ENCODE measurements around the gene CLDN2. TPM values are rescaled to one million over a fixed set of nuclear protein-coding genes. Genes with fewer than 3 reads are reported as not detected.
A peak's percentile ranks its signal among the peaks of the same experiment; 100 is the strongest.
"Not testable (repeated sequence)": the region's sequence is repeated elsewhere in the genome, so short reads cannot be mapped to it uniquely, and the experiment has no call there.

CLDN2 gene
- under 1 TPM in 2 of 4 donors, not detected in 2; 0.29 to 0.34 TPM for total RNA-seq

DNA sequence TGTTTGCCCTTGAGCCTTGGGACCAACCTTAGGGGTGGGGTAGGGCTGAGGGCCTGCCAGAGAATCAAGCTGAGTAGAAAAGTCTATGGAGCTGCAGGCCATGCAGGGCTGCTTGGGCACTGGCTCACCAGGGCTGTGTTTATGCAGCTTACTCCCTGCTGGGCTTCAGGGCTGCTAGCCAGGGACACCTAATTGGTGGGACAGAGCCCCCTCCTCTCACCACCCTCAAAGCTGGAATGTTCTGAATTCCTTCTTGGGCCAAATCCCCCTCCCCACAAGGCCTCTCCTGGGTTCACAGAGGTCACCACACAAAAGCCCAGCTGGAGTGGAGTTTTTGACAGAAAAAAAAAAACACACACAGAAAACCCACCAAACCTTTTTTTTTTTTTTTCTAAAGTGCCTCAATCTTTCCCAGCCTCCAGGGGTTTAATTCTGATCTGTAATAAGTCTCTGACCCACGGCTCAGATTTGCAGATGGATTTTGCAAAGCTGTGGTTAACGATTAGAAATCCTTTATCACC is at the start of gene CLDN2:
TSS of gene CLDN2 (plus strand) at position 471 of the 521 bp plus-strand sequence. CDS start 7,827 bp downstream, outside the sequence.
- Histone ChIP-seq H3K36me3 (no peaks in the 10 kb centered on the region), H3K27ac (peak within 1 kb of the TSS; percentile 58 to 70 (median 59)), H3K27me3 (no peaks in the 10 kb centered on the region), H3K9me3 (no peaks in the 10 kb centered on the region), H3K4me3 (replicated peaks in 1 of 3) (no peak within 1 kb of the TSS), H3K4me1 (peaks cover 4 to 10% of the 10 kb centered on the region in 2 donors)
- TF ChIP-seq, protein P1, sequence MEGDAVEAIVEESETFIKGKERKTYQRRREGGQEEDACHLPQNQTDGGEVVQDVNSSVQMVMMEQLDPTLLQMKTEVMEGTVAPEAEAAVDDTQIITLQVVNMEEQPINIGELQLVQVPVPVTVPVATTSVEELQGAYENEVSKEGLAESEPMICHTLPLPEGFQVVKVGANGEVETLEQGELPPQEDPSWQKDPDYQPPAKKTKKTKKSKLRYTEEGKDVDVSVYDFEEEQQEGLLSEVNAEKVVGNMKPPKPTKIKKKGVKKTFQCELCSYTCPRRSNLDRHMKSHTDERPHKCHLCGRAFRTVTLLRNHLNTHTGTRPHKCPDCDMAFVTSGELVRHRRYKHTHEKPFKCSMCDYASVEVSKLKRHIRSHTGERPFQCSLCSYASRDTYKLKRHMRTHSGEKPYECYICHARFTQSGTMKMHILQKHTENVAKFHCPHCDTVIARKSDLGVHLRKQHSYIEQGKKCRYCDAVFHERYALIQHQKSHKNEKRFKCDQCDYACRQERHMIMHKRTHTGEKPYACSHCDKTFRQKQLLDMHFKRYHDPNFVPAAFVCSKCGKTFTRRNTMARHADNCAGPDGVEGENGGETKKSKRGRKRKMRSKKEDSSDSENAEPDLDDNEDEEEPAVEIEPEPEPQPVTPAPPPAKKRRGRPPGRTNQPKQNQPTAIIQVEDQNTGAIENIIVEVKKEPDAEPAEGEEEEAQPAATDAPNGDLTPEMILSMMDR (IDR thresholded peaks at IDR 0.05), result no peak
- no peak for TF ChIP-seq POLR2A (IDR thresholded peaks at IDR 0.05)
- WGBS, 2 donors, result 11 to 15% methylated on average over 2 of the region's 2 CpGs
- intact Hi-C loops (cut with DNase I), result no loop called here
- peak; percentile 51 to 70 for DNase-seq

- H3K4me1 ChIP-seq; DNase-seq; H3K4me3 ChIP-seq (replicated peaks in 1 of 3); H3K9me3 ChIP-seq; H3K27ac ChIP-seq; H3K36me3 ChIP-seq; H3K27me3 ChIP-seq; intact Hi-C loops (cut with DNase I): not testable (repeated sequence)
- 89 to 100% methylated on average over 2 of the region's 2 CpGs for WGBS, 2 donors
Observed at GRCh38 chrX:106872796-106873195, 47.4 kb upstream of the CLDN2 start.

- no peaks in the 10 kb centered on the region for H3K27me3 ChIP-seq
- TF ChIP-seq, protein P1 (IDR thresholded peaks at IDR 0.05), result peak in 3 of 6 experiments; percentile 33 to 52 (median 39)
- TF ChIP-seq POLR2A (IDR thresholded peaks at IDR 0.05), result no peak
- intact Hi-C loops (cut with DNase I), result no loop called here
Observed at GRCh38 chrX:106874075-106874474, 46.1 kb upstream of the CLDN2 start.

GRCh38 chrX:106875151-106875550 is 45.1 kb upstream of the CLDN2 start:
- WGBS, 2 donors, result 90 to 100% methylated on average over 1 of the region's 1 CpG
- intact Hi-C loops (cut with DNase I), result no loop called here
- no peaks in the 10 kb centered on the region for H3K27me3 ChIP-seq
- H3K4me3 ChIP-seq (replicated peaks in 1 of 3), result no peak overlapping the region
- H3K27ac ChIP-seq, result no peak overlapping the region
- DNase-seq, result no peak
- no peaks in the 10 kb centered on the region for H3K4me1 ChIP-seq
- no peaks in the 10 kb centered on the region for H3K36me3 ChIP-seq
- H3K9me3 ChIP-seq, result no peaks in the 10 kb centered on the region
- TF ChIP-seq, protein P1 (IDR thresholded peaks at IDR 0.05), result no peak
- TF ChIP-seq POLR2A (IDR thresholded peaks at IDR 0.05), result no peak

More at GRCh38 chrX:106874075-106874474, 46.1 kb upstream of the CLDN2 start:
- Histone ChIP-seq H3K4me1 (no peaks in the 10 kb centered on the region), H3K36me3 (no peaks in the 10 kb centered on the region), H3K4me3 (replicated peaks in 1 of 3) (no peak overlapping the region), H3K9me3 (no peaks in the 10 kb centered on the region), H3K27ac (no peak overlapping the region)
- WGBS, 2 donors, result 88 to 93% methylated on average over 2 of the region's 2 CpGs
- DNase-seq, result no peak

DNA sequence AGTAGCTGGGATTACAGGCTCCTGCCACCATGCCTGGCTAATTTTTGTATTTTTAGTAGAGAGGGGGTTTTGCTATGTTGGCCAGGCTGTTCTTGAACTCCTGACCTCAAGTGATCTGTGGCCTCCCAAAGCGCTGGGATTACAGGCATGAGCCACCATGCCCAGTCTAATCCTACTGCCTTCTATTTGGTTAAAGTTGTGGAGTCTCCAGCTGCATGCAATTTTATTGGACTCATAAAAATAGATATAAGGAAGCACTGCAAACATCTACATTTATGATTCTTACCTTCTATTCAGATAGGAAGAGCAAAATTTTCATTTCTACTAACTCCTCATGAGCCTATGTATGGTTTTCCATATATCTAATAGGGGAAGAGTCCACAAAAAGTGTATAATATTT is 30.7 kb upstream of the CLDN2 start:
- WGBS, 2 donors, result 86 to 100% methylated on average over 1 of the region's 1 CpG
- no peaks in the 10 kb centered on the region for H3K9me3 ChIP-seq
- peaks cover 0 to under 1% of the 10 kb centered on the region in 2 donors for H3K4me1 ChIP-seq
- no peaks in the 10 kb centered on the region for H3K27me3 ChIP-seq
- H3K4me3 ChIP-seq (replicated peaks in 1 of 3), result no peak overlapping the region
- no peak for DNase-seq
- TF ChIP-seq, protein P1 (IDR thresholded peaks at IDR 0.05), result no peak
- TF ChIP-seq POLR2A (IDR thresholded peaks at IDR 0.05), result no peak
- intact Hi-C loops (cut with DNase I), result no loop called here
- no peaks in the 10 kb centered on the region for H3K36me3 ChIP-seq
- no peak overlapping the region for H3K27ac ChIP-seq
